Stimulated activated memory B cell treated with anti-CD40 and anti-IgM and Interleukin-4, amounts not matched to agents 10 μg/mL and 1 μg/mL and 100 μg/mL, for 72 hours (primary cell): ENCODE data around the gene WDR11.

Experiments
- ATAC-seq: fragments of 150-1000 bp; cut with Tn5 transposase; 2 replicates; pipeline ENCODE4 v1.10.0; 2021
- H3K27ac Mint-ChIP-seq: one replicate; pipeline ENCODE4 v1.8.0; 2022; ENCODE audit warnings: mild to moderate bottlenecking, mixed read lengths
- H3K27me3 Mint-ChIP-seq: one replicate; pipeline ENCODE4 v1.8.0; 2022; ENCODE audit warnings: mixed read lengths
- H3K36me3 Mint-ChIP-seq: one replicate; pipeline ENCODE4 v1.8.0; 2022; ENCODE audit warnings: mixed read lengths
- H3K4me1 Mint-ChIP-seq: one replicate; pipeline ENCODE4 v1.8.0; 2022; ENCODE audit warnings: mixed read lengths
- H3K4me3 Mint-ChIP-seq: one replicate; pipeline ENCODE4 v1.8.0; 2022; ENCODE audit warnings: mild to moderate bottlenecking, moderate library complexity, mixed read lengths
- H3K9me3 Mint-ChIP-seq: one replicate; pipeline ENCODE4 v1.8.0; 2022; ENCODE audit warnings: mixed read lengths

The WDR11 gene

GRCh38 chr10:120945801-120946302 is 94.7 kb downstream of the WDR11 start:
- H3K36me3 Mint-ChIP-seq: no peaks in the 10 kb centered on the region
- peaks cover 16% of the 10 kb centered on the region for H3K4me1 Mint-ChIP-seq
- no peak overlapping the region for H3K4me3 Mint-ChIP-seq
- no peak for ATAC-seq
- H3K27me3 Mint-ChIP-seq: peaks cover 60% of the 10 kb centered on the region
- no peak overlapping the region for H3K27ac Mint-ChIP-seq
- peaks cover 3% of the 10 kb centered on the region for H3K9me3 Mint-ChIP-seq

DNA sequence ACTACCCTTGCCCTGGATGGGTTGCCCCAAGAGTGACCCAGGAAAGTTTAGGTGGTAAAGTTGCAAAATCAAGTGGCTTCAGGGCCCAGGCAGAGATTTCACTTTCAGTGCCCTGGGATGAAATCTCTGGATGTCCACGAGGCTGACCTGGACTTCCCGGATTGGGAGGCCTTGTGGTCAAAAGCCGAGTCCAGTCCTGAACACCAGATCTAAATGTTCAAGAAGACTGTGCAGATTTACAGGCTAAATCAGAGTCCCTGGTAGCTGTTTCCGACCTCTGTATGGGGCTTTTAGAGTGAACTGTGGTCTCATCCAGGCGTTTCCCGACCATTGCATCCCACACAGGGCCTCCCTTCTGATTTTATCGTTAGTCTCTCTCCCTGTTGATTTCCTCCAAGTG is 95.3 kb downstream of the WDR11 start:
- Mint-ChIP-seq H3K36me3 (no peaks in the 10 kb centered on the region), H3K27me3 (peaks cover 66% of the 10 kb centered on the region), H3K4me3 (no peak overlapping the region), H3K27ac (no peak overlapping the region), H3K9me3 (peaks cover 3% of the 10 kb centered on the region), H3K4me1 (peaks cover 16% of the 10 kb centered on the region)
- ATAC-seq: no peak

GRCh38 chr10:120948889-120949608 is 97.9 kb downstream of the WDR11 start:
- H3K9me3 Mint-ChIP-seq: peaks cover 3% of the 10 kb centered on the region
- H3K36me3 Mint-ChIP-seq: no peaks in the 10 kb centered on the region
- peak overlapping the region; percentile 52 for H3K4me3 Mint-ChIP-seq
- peak; percentile 88 for ATAC-seq
- H3K4me1 Mint-ChIP-seq: peaks cover 10% of the 10 kb centered on the region
- peaks cover 71% of the 10 kb centered on the region for H3K27me3 Mint-ChIP-seq
- no peak overlapping the region for H3K27ac Mint-ChIP-seq

DNA sequence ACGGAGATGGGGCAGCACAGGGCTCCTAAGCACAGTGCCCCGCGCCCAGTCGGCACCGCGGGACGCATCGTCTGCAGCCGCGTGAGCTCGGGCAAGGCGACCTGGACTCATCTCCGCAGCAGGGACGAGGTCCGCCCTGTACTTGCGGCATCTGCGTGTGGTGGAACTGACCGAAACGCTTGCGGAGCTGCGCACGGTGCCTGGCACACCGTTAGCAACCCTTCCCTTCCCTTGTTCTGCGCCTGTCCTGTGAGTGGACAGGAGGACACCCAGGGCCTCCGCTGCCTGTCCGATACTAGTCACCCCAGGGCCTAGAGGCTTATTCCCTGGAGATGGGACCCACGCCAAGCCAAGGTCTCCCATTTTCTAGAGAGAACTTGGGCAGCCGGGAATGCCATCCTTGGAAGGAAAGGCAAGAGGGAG is 98.5 kb downstream of the WDR11 start:
- Mint-ChIP-seq H3K4me3 (peak overlapping the region; percentile 52), H3K4me1 (peaks cover 10% of the 10 kb centered on the region), H3K27ac (no peak overlapping the region), H3K36me3 (no peaks in the 10 kb centered on the region), H3K9me3 (peaks cover 6% of the 10 kb centered on the region), H3K27me3 (peaks cover 71% of the 10 kb centered on the region)
- ATAC-seq: peak; percentile 5

DNA sequence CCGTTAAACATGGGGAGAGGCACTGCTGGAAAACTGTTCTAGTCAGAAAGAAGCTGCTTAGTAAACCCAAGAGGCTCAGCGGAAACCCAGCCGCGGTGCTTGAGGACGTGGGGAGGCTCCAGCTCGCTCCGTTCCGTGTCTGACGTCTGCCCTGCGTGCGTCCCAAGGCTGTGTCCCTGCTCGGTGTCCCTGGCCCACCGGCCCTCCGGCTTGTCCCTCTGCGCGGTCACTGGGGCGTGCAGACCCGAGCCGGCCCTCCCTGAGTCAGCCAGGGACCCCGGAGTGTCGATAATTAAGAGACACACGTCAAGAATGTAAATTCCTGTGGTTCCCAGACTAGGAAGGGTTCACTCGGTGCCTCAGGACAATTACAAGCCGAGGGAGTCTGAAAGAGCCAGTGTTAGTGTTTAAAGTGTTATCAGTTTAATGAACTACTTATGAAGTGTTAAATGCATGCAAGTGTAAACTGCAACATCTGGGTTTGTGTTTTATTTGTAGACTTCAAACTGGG is 98.9 kb downstream of the WDR11 start:
- ATAC-seq: no peak
- Mint-ChIP-seq H3K27me3 (peaks cover 68% of the 10 kb centered on the region), H3K36me3 (no peaks in the 10 kb centered on the region), H3K4me3 (no peak overlapping the region), H3K27ac (no peak overlapping the region), H3K4me1 (peaks cover 10% of the 10 kb centered on the region), H3K9me3 (peaks cover 6% of the 10 kb centered on the region)

GRCh38 chr10:120951288-120951687 is 100.1 kb downstream of the WDR11 start:
- H3K4me3 Mint-ChIP-seq: no peak overlapping the region
- no peak for ATAC-seq
- H3K9me3 Mint-ChIP-seq: peaks cover 3% of the 10 kb centered on the region
- H3K36me3 Mint-ChIP-seq: no peaks in the 10 kb centered on the region
- peaks cover 10% of the 10 kb centered on the region for H3K4me1 Mint-ChIP-seq
- H3K27me3 Mint-ChIP-seq: peaks cover 57% of the 10 kb centered on the region
- no peak overlapping the region for H3K27ac Mint-ChIP-seq

GRCh38 chr10:120953897-120954296 is 102.7 kb downstream of the WDR11 start:
- peaks cover 10% of the 10 kb centered on the region for H3K4me1 Mint-ChIP-seq
- H3K27me3 Mint-ChIP-seq: peaks cover 31% of the 10 kb centered on the region
- no peak overlapping the region for H3K4me3 Mint-ChIP-seq
- H3K36me3 Mint-ChIP-seq: no peaks in the 10 kb centered on the region
- no peak overlapping the region for H3K27ac Mint-ChIP-seq
- H3K9me3 Mint-ChIP-seq: peaks cover 3% of the 10 kb centered on the region
- ATAC-seq: no peak
